Astrocyte (in vitro differentiated cells and primary cell): Measurements from ENCODE around the gene ERCC8. TPM values are rescaled to one million over a fixed set of nuclear protein-coding genes. Genes with fewer than 3 reads are reported as not detected.

ENCODE experiments used
- DNase-seq: peaks from one replicate; pipeline ENCODE4 v3.0.0-alpha.2; 2010; ENCODE audit warnings: low read depth
- FAIRE-seq: peaks from 2 replicates; lab custom pipeline; 2011; peaks lifted over from hg19 to GRCh38; lab: Jason Lieb, UNC
- H2AFZ ChIP-seq: 2 replicates; pipeline ENCODE4 v1.6.0; 2012; ENCODE audit warnings: low read depth, low read length, inconsistent platforms
- H3K27ac ChIP-seq: 2 replicates; pipeline ENCODE4 v1.5.1; 2011; ENCODE audit warnings: low read depth, low read length, inconsistent platforms
- H3K27me3 ChIP-seq: 2 replicates; pipeline ENCODE4 v1.6.0; 2011; ENCODE audit warnings: low read length, inconsistent platforms; ENCODE audit not compliant: insufficient read depth
- H3K36me3 ChIP-seq: 2 replicates; pipeline ENCODE4 v1.5.1; 2011; ENCODE audit warnings: low read length, inconsistent platforms; ENCODE audit not compliant: insufficient read depth
- H3K4me1 ChIP-seq: 2 replicates; pipeline ENCODE4 v1.5.1; 2011; ENCODE audit warnings: low read length, inconsistent platforms; ENCODE audit not compliant: insufficient read depth
- H3K4me2 ChIP-seq: 2 replicates; pipeline ENCODE4 v1.6.0; 2012; ENCODE audit warnings: low read length, inconsistent platforms
- H3K4me3 ChIP-seq: 2 replicates; pipeline ENCODE4 v1.5.1; 2011; ENCODE audit warnings: low read depth, mild to moderate bottlenecking, low read length, inconsistent platforms; ENCODE audit not compliant: insufficient read depth
- H3K79me2 ChIP-seq: 2 replicates; pipeline ENCODE4 v1.6.0; 2012; ENCODE audit warnings: mild to moderate bottlenecking, low read length, inconsistent platforms; ENCODE audit not compliant: insufficient read depth
- H3K9ac ChIP-seq: 2 replicates; pipeline ENCODE4 v1.6.0; 2012; ENCODE audit warnings: mild to moderate bottlenecking, low read length, inconsistent platforms
- H3K9me3 ChIP-seq: 2 replicates; pipeline ENCODE4 v1.5.1; 2012; ENCODE audit warnings: low read depth, mild to moderate bottlenecking, low read length, inconsistent platforms; ENCODE audit not compliant: insufficient read depth
- H4K20me1 ChIP-seq: 2 replicates; pipeline ENCODE4 v1.6.0; 2012; ENCODE audit warnings: low read length, inconsistent platforms; ENCODE audit not compliant: insufficient read depth
- H3K27ac Mint-ChIP-seq: one replicate; pipeline ENCODE4 v1.8.0; 2021; ENCODE audit warnings: mild to moderate bottlenecking, mixed read lengths; ENCODE audit not compliant: unreplicated experiment
- H3K27me3 Mint-ChIP-seq: one replicate; pipeline ENCODE4 v1.8.0; 2021; ENCODE audit warnings: low read depth, mixed read lengths; ENCODE audit not compliant: unreplicated experiment
- H3K36me3 Mint-ChIP-seq: one replicate; pipeline ENCODE4 v1.8.0; 2021; ENCODE audit warnings: low read depth, mixed read lengths; ENCODE audit not compliant: unreplicated experiment
- H3K4me1 Mint-ChIP-seq: one replicate; pipeline ENCODE4 v1.8.0; 2021; ENCODE audit warnings: low read depth, mixed read lengths; ENCODE audit not compliant: unreplicated experiment
- H3K4me3 Mint-ChIP-seq: one replicate; pipeline ENCODE4 v1.8.0; 2021; ENCODE audit warnings: mild to moderate bottlenecking, moderate library complexity, mixed read lengths; ENCODE audit not compliant: unreplicated experiment
- H3K9me3 Mint-ChIP-seq: one replicate; pipeline ENCODE4 v1.8.0; 2021; ENCODE audit warnings: mild to moderate bottlenecking, mixed read lengths; ENCODE audit not compliant: unreplicated experiment
- CTCF ChIP-seq: IDR thresholded peaks from 2 replicates; pipeline ENCODE4 v1.5.1; 2011; ENCODE audit warnings: low read depth, mild to moderate bottlenecking, inconsistent platforms, low read length, moderate library complexity; ENCODE audit not compliant: insufficient read depth
- EZH2 ChIP-seq: IDR thresholded peaks from 2 replicates; pipeline ENCODE4 v1.6.1; 2012; ENCODE audit warnings: mild to moderate bottlenecking, low read length, inconsistent platforms; ENCODE audit not compliant: insufficient read depth
- total RNA-seq: library from RNA; stranded (reverse); gene quantifications from 2 replicates; pipeline ENCODE4 v1.2.1, GENCODE V29; 2021

The ERCC8 gene
- total RNA-seq, 1 donor from 2014 or later: 11.8 TPM

- no peaks in the 10 kb centered on the region for H3K36me3 ChIP-seq
- H3K4me3 ChIP-seq: no peak overlapping the region
- FAIRE-seq (no peak), DNase-seq (no peak)
- H3K79me2 ChIP-seq: no peaks in the 10 kb centered on the region
- TF ChIP-seq CTCF (no peak), EZH2 (no peak)
- no peak overlapping the region for H3K27ac Mint-ChIP-seq
- no peaks in the 10 kb centered on the region for H4K20me1 ChIP-seq
- H3K9me3 ChIP-seq: no peaks in the 10 kb centered on the region
- H3K27ac ChIP-seq: no peak overlapping the region
- H3K27me3 ChIP-seq: peaks cover 3% of the 10 kb centered on the region
- H3K4me2 ChIP-seq: no peak overlapping the region
- H3K4me3 Mint-ChIP-seq: no peak overlapping the region
- no peak overlapping the region for H3K9ac ChIP-seq
- no peaks in the 10 kb centered on the region for H3K36me3 Mint-ChIP-seq
- no peak overlapping the region for H2AFZ ChIP-seq
- H3K9me3 Mint-ChIP-seq: no peaks in the 10 kb centered on the region
- peaks cover 10% of the 10 kb centered on the region for H3K4me1 Mint-ChIP-seq
- peaks cover 2% of the 10 kb centered on the region for H3K27me3 Mint-ChIP-seq
- no peaks in the 10 kb centered on the region for H3K4me1 ChIP-seq
Measured at GRCh38 chr5:60835554-60835953, 109.3 kb downstream of the ERCC8 start.

DNA sequence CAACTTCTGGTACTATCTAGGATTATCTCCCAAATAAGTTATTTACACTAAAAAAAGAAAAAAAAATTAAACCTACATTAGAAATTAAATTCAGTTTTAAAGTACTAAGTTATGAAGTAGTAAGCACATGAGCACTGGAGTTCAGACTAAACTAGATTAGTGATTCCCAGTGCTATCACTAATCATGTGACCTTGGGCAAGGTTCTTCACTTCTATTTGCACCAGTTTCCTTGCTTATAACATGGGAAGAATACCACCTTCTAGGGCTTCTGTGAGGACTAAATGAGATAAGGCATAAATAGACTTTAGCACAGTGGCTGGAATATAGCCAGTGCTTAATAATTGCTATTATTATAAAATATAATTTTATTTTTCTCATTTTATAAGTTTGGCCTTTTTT, 111.3 kb downstream of the ERCC8 start:
- H3K27ac Mint-ChIP-seq: no peak overlapping the region
- Histone ChIP-seq H3K27ac (no peak overlapping the region), H3K36me3 (no peaks in the 10 kb centered on the region), H3K9me3 (no peaks in the 10 kb centered on the region), H3K9ac (no peak overlapping the region), H3K4me2 (no peak overlapping the region), H3K4me3 (no peak overlapping the region), H4K20me1 (no peaks in the 10 kb centered on the region), H3K27me3 (no peaks in the 10 kb centered on the region), H2AFZ (no peak overlapping the region), H3K4me1 (no peaks in the 10 kb centered on the region), H3K79me2 (no peaks in the 10 kb centered on the region)
- H3K9me3 Mint-ChIP-seq: no peaks in the 10 kb centered on the region
- H3K4me3 Mint-ChIP-seq: no peak overlapping the region
- H3K27me3 Mint-ChIP-seq: no peaks in the 10 kb centered on the region
- TF ChIP-seq EZH2 (no peak), CTCF (no peak)
- no peaks in the 10 kb centered on the region for H3K36me3 Mint-ChIP-seq
- DNase-seq: no peak
- FAIRE-seq: no peak
- H3K4me1 Mint-ChIP-seq: peaks cover 10% of the 10 kb centered on the region

- no peak overlapping the region for H2AFZ ChIP-seq
- TF ChIP-seq CTCF: no peak
- TF ChIP-seq EZH2: no peak
- no peak overlapping the region for H3K4me3 Mint-ChIP-seq
- H3K4me2 ChIP-seq: no peak overlapping the region
- H3K27ac ChIP-seq: no peak overlapping the region
- H3K79me2 ChIP-seq: no peaks in the 10 kb centered on the region
- no peaks in the 10 kb centered on the region for H3K4me1 ChIP-seq
- DNase-seq (no peak), FAIRE-seq (no peak)
- H3K27me3 ChIP-seq: no peaks in the 10 kb centered on the region
- no peaks in the 10 kb centered on the region for H3K36me3 ChIP-seq
- no peaks in the 10 kb centered on the region for H4K20me1 ChIP-seq
- H3K9ac ChIP-seq: no peak overlapping the region
- no peaks in the 10 kb centered on the region for H3K36me3 Mint-ChIP-seq
- H3K9me3 ChIP-seq: no peaks in the 10 kb centered on the region
- no peak overlapping the region for H3K27ac Mint-ChIP-seq
- H3K4me3 ChIP-seq: no peak overlapping the region
- H3K4me1 Mint-ChIP-seq: peaks cover 6% of the 10 kb centered on the region
- no peaks in the 10 kb centered on the region for H3K9me3 Mint-ChIP-seq
- no peaks in the 10 kb centered on the region for H3K27me3 Mint-ChIP-seq
Measured at GRCh38 chr5:60830581-60831127, 114.2 kb downstream of the ERCC8 start.
